Stimulated activated CD4-positive, alpha-beta T cell treated with anti-CD3 and anti-CD28 coated beads, Interleukin-1b, Interleukin-23, amount 100 ng/mL, for 24 hours (primary cell): ENCODE measurements around the gene YAF2.
"Not testable (repeated sequence)": the region's sequence is repeated elsewhere in the genome, so short reads cannot be mapped to it uniquely, and the experiment has no call there.

Experiments
- DNase-seq, 4 experiments: peaks; one replicate each; pipeline ENCODE4 v3.0.0-alpha.2; 2020; ENCODE audit warnings: low read depth in 4 of 4, low spot score in 1 of 4

Gene YAF2

DNA sequence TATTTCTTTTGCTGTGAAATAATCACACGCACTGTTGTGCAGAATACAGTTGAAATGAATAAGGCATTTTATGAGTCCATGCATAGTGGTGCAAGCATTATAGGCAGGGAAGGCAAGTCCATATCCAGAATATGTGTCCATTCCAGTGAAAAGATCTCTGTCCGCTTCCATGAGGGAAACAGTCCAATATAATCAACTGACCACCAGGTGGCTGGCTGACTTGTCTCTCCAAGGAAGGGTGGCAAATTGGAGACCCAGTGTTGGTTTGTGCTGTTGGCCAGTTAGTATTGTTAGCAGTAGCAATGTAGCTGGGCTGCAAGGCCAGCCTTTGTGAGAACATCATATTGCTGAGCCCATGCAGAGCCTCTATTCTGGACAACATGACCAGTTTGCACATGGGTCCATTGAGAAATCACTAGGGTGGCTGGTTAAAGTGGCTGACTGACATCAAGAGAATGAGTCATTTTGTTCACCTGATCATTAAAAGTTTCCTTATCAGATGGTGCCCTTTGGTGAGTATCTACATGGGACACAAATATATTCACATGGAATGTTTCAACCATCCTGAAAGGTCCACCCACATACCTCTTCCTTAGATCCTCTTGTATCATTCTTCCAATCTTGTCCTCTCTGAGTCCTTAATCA lies 17.3 kb upstream of the YAF2 start:
- DNase-seq = no peak

DNA sequence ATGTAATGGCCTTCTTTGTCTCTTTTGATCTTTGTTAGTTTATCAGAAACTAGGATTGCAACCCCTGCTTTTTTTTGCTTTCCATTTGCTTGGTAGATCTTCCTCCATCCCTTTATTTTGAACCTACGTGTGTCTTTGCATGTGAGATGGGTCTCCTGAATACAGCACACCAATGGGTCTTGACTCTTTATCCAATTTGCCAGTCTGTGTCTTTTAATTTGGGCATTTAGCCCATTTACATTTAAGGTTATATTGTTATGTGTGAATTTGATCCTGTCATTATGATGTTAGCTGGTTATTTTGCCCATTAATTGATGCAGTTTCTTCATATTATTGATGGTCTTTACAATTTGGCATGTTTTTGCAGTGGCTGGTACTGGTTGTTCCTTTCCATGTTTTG lies 14.6 kb upstream of the YAF2 start:
- not testable (repeated sequence) for DNase-seq

DNA sequence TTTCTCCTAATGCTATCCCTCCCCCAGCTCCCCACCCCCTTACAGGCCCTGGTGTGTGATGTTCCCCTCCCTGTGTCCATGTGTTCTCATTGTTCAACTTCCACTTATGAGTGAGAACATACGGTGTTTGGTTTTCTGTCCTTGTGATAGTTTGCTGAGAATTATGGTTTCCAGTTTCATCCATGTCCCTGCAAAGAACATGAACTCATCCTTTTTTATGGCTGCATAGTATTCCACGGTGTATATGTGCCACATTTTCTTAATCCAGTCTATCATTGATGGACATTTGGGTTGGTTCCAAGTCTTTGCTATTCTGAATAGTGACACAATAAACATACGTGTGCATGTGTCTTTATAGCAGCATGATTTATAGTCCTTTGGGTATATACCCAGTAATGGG lies 11.0 kb upstream of the YAF2 start:
- not testable (repeated sequence) for DNase-seq

DNA sequence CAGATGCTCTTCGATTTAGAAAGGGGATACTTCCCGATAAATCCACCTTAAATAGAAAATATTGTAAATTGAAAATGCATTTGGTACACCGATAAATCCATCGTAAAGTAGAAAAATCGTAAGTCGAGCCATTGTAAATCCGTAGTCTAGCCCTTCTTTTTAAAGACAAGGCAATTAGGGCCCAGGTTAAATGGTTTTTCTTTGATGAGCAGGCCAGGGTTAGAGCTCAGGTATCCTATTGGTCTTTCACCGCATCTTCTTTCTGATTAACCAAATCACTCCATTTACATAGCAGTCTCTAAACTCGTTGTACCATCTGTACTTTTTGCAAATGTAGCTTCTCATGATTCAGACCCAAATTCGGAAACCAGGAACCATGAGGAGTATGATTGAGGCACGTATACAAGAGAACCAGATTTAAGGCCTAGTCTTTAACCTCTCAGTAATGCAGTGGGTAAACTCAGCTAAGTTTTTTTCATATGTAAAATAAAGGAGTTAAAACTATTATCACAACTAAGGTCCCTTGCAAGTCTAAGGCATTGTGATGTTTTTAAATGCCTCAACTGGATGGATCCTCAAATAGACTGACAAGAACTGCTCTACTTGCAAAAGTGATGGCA lies 2.2 kb upstream of the YAF2 start:
- DNase-seq = no peak

DNA sequence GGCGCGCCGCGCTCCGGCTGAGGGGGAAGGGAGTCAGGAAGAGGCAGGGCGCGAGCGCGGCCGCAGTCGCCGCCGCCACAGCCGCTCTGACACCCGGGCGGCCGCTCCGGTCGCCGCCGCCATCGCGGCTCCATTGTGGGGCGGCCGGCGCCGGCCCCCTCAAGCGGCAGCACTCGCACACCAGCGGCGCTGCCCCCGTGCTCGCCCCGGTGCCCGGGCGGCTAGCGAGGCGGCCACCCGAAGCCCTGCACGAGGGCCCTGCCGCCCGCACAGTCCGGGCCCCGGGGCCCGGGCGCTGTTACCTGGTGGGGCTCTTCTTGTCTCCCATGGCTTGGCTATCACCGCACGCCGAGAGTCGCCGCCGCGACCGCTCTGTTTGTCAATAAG lies 202 bp downstream of the YAF2 start:
- peak in 2 of 4 experiments; percentile 4 to 13 for DNase-seq

DNA sequence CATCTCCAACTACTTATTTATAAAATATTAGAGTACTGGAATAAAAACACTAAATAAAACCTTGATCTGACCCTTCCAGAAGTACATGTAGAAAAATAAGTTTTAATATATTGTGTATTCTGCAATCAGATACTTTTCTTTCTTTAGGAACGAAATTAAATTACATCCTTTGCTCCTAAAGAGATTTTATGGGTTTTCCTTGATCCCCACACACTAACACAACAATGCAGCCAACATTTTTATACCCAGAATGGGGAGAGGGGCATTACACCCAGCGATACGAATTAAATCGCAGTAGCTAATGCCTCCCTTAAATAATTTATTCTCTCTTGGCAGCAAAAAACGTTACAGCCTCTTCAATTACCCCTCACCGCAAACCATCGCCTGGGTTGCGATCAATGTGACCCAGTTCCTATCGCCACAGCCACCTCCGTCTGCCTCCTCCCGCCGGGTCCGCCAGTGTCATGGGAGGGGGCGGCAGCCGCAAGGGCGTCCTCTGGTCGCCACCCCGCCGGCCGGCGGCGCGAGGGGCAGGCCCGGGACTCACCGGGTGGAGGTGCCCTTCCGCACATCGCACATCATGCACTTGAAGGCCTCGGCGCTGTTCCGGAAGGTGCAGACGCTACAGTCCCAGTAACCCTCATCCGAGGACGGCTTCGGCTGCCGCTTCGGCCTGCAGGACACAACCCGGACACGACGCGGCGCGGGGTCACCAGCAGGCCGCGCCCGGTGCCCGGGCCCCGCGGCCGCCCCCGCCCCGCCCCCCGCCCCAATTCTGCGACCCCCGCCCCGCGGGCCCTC lies 796 bp downstream of the YAF2 start:
- DNase-seq = peak; percentile 16 to 40 (median 35)

DNA sequence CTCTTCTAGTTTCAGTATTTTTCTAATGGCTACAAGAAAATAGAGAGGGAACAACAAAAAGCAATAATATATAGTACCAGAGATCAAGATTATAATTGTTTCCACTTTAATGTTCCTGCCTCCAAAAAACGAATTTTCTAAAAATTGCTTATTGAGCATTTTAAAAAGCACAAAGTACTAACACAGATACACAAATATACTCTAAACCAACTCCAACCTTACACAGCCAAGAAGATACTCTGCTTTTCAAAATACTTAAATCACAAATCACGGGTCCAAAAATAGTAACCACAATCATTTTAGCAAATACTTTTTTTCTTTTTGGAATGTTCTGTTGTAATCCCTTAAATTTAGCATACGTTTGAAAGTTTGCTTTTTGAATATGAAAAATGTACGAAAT lies 2.0 kb downstream of the YAF2 start:
- no peak for DNase-seq

DNA sequence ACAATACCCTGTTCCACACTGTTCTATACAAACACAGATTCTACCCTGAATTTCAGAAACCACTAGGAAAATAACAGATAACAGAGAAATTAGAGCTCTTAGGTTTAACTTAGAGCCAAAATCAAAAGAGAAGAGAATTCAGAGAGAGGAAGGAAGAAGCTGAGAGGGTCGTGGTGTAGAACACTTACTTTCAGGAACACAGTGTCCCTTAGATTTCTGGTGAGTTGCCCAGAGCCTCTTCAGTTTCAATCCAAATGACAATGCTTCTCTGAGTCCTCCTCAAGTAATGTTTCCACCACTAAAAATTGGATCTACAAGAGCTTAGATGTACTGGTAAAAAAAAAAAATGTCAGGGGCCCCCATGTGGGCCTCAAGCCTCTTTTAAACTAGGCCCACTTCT lies 2.6 kb downstream of the YAF2 start:
- DNase-seq = no peak

DNA sequence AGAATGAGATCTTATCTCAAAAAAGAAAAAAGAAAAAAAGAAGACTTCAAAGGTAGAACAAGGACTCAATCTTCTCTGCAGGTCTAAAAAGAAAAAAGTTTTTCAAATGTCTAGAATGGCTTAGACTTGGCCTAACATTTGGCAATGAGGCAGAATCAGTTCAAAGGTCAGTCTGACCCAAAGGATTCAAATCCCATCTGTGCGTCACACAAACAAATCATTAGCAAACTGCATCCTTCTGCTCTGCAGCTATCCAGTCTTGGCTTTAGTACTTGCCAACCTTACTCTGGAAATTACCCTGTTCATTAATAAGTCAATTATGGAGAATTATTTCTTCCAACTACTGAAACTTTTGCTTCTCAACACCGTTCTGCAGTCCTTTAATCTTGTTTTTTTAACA lies 3.1 kb downstream of the YAF2 start:
- no peak for DNase-seq

DNA sequence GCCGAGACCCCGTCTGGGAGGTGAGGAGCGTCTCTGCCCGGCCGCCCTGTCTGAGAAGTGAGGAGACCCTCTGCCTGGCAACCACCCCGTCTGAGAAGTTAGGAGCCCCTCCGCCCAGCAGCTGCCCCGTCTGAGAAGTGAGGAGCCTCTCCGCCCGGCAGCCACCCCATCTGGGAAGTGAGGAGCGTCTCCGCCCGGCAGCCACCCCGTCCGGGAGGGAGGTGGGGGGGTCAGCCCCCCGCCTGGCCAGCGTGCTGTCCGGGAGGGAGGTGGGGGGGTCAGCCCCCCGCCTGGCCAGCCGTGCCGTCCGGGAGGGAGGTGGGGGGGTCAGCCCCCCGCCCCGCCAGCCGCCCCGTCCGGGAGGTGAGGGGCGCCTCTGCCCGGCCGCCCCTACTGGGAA lies 10.5 kb downstream of the YAF2 start:
- DNase-seq = not testable (repeated sequence)

DNA sequence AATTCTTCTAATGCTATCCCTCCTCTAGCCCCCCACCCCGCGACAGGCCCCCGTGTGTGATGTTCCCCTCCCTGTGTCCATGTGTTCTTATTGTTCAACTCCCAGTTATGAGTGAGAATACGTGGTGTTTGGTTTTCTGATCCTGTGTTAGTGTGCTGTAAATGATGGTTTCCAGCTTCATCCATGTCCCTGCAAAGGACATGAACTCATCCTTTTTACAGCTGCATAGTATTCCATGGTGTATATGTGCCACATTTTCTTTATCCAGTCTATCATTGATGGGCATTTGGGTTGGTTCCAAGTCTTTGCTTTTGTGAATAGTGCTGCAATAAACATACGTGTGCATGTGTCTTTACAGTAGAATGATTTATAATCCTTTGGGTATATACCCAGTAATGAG lies 13.5 kb downstream of the YAF2 start:
- not testable (repeated sequence) for DNase-seq

DNA sequence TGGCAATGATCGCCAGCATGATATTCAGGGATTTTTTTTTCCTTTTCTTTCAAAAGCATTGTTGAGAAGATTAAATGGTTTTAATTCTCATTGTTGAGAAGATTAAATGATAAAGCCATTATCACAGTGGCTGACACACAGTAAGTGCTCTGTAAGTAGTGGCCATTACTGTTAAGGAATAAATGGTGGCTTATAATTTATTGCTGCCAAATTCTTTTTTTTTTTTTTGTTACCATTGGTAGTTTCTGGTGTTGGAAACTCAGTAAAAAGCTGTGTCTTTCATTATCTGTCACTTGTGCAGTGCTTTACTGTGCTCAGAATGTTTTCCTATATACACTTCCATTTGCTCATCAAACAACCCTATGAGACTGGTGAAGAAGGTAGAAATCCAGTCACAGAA lies 15.3 kb downstream of the YAF2 start:
- DNase-seq = no peak

DNA sequence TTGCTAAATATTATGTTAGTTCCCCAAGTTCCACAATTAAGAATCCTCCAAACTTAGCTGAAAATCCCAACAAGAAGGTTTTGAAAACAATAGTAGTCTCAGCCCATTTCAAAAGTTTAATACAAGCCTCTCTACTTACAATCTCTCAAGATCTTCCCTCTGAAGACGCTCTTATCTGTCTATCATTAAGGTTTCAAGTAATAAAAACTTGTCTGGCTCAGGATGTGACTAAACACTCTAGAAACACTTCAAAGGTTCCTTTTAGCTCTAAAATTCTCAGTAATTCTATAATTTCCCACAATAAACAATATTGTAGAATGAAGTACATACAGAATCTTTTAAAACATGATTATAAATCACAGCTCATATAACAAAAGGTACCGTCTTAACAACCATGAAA lies 16.3 kb downstream of the YAF2 start:
- DNase-seq = no peak

DNA sequence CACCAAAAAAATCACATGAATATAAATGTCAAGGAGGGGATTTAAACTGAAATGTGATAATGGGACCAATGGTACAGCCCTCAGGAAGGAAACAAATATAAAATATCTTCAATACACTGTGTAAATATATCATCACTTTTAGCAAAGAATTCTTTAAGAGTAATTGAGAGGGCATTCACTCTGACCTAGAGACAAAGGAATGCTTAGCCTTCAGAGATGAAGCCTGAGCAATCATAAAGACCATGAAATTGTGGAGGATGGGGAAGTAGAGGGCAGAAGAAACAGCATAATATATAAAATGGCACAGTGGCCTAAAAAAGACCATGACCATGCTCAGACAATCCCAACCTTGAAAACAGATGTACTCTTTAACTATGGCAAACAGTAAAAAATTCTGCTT lies 20.4 kb downstream of the YAF2 start:
- DNase-seq = no peak

DNA sequence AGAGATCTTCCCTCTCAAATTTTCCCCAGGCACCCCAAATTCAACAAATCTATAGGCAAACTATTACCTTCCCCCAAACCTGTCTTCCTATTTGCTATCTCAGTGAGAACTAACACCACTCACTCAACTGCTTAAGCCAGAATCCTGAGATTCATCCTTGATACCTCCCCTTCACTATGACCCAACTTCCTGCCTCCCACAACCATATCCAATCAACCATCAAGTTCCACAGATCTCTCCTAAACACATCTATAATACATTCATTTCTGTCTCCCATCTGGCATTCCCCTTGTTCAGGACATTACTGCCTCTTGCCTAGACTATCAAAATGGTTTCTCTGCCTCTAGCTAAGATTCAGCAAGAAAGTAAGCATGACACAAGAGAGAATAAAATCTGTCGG lies 21.3 kb downstream of the YAF2 start:
- no peak for DNase-seq

DNA sequence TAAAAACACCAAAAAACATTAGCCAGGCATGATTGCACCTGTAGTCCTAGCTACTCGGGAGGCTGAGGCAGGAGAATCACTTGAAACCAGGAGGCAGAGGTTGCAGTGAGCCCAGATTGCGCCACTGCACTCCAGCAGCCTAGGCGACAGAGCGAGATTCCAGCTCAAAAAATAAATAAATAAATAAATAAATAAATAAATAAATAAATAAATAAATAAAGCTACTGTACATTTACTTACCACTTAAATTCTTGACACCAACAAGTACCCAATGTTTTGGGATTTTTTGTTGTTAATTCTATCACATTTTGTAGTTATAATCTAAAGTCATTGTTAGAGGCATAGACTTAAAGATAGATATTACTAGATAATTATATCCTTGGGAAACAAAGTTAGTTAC lies 22.3 kb downstream of the YAF2 start:
- not testable (repeated sequence) for DNase-seq

DNA sequence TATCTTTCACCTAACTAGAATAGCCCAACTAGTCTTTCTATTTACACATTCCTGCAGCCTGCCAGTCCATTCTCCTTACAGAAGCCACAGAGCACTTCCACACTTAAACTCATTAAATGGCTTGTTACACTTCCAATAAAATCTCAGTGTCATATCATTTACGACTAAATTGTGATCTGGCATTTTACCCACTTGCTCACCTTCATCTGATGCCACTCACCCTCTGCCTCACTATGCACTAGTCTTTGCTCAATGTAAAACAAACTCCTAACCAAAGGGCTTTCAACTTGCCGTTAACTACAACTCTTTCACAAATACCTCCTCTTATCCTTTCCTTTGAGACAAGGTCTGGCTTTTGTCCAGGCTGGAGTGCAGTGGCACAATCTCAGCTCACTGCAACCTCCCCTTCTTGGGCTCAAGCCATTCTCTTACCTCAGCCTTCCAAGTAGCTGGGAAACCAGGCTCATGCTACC lies 24.1 kb downstream of the YAF2 start:
- DNase-seq = no peak

DNA sequence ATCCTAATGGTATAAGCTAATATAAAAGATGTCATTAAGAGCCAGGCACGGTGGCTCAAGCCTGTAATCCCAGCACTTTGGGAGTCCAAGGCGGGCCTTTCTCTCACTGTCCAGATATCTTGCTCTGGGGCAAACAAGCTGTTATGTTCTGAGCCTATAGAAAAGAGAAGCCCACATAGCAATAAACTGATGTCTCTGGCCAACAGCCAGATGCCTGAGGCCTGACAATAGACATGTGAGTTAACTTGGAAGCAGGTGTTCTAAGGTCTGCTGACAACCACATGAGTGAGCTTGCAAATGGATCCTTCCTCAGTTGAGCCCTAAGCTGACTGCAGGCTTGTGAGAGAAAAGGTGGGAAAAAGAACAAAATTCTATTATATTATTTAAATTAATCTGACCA lies 25.0 kb downstream of the YAF2 start:
- no peak for DNase-seq

DNA sequence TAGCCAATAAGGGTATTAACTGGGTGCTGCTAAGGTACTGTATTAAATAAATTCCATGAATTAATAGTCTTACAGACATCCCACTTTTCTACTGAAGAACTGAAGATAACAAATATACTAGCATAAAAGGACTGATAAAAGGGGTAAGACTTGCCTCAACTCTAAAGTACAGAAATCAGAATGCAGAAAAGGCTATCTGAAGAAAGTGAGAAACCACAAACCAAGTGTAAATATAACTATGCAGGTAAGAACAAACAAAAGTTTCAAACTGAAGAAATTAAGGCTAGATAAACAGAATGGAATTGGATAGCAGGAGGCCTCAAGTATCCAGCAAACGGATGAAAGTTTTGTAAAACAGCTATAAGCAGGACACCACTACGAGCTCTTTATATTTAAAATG lies 29.5 kb downstream of the YAF2 start:
- no peak for DNase-seq

DNA sequence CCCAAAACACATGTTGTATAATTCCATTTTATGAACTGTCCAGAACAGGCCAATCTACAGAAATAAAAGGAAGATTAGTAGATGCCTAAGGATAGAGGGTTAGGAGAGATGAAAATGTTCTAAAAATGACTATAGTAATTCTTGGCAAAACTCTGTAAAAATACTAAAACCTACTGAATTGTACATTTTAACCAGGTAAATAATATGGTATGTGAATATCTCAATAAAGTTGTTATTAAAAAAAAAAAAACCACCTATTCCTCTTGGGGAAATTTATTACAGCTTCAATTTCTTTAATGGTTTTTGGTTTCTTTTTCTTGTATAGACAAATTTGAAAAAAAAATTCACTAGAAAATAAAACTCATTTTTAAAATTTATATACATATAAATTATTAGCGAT lies 33.2 kb downstream of the YAF2 start:
- DNase-seq = no peak

DNA sequence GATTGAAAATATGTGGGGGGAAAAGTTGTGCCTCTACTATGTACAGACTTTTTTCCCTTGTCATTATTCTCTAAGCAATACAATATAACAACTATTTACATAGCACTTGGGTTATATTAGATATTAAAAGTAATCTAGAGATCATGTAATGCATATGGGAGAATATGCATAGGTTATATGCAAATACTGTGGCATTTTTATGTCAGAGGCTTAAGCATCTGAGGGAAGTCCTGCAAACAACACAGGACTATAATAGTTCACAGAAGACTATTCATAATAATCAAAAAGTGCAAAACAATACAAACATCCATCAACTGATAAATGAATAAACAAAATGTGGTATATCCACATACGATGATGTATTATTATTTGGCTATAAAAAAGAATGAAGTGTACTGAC lies 33.7 kb downstream of the YAF2 start:
- DNase-seq = no peak

DNA sequence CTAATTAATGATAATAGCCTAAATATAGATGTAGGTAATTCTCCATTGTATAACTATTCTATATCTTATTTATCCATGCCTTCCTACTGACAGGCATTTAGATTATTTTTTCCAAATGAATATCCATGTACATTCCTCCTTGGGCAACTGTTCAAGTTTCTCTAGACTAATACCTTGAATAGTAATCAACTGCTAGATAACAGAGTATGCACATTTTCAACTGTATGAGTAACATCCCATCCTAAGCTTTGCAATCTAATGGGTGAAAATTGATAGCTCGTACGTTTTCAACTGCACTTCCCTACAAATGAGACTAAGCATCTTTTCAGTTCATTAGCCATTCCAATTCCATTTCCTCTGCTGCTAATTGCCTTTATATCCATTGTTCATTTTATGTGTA lies 37.0 kb downstream of the YAF2 start:
- DNase-seq = no peak
